ENCODE data around the gene CRKL. TPM values are rescaled to one million over a fixed set of nuclear protein-coding genes. Genes with fewer than 3 reads are reported as not detected.

Gene CRKL
- total RNA-seq (2014; rRNA removed; shearing (Covaris generic)) (39.8 and 42.5 TPM in 2 replicates), polyA plus RNA-seq (2016; fragmentation: Nextera tagmentation; extraction: Ambion mirVana) (26.7 and 27.1 TPM in 2 replicates)

GRCh38 chr22:20916916-20917810, at the start of gene CRKL:
Gene CRKL, plus strand, starts transcription at chr22:20917407. Its CDS starts 528 bp downstream, at chr22:20917935.
- Histone ChIP-seq H3K9ac (peak within 1 kb of the TSS; percentile 88), H3K36me3 (ENCODE audit: low read depth) (no peaks in the 10 kb centered on the region), H3K4me2 (ENCODE audit: unreplicated experiment) (peak within 1 kb of the TSS; percentile 99), H3F3A (ENCODE audit: insufficient read depth) (peaks cover 20% of the 10 kb centered on the region; the same call in 1 of the 2 replicates), H3K9me2 (ENCODE audit: insufficient read depth) (no peaks in the 10 kb centered on the region), H3K27ac (peak within 1 kb of the TSS; percentile 72), H3K79me2 (ENCODE audit: insufficient read depth) (peaks cover 49% of the 10 kb centered on the region), H3K4me1 (ENCODE audit: insufficient read depth) (peaks cover 12% of the 10 kb centered on the region), H3K9me3 (ENCODE audit: low read depth) (no peaks in the 10 kb centered on the region), H4K20me1 (ENCODE audit: insufficient read depth) (peaks cover 16% of the 10 kb centered on the region), H3K4me3 (peak within 1 kb of the TSS; percentile 96), H2AFZ (peak within 1 kb of the TSS; percentile 98), H3K27me3 (replicated peaks; ENCODE audit: insufficient read depth) (no peaks in the 10 kb centered on the region)
- TF ChIP-seq EZH2phosphoT487 (IDR thresholded peaks at IDR 0.05; ENCODE audit: insufficient read depth, low read depth) = no peak
- no peak for TF ChIP-seq EZH2 (IDR thresholded peaks at IDR 0.05; ENCODE audit: insufficient read depth, poor library complexity, severe bottlenecking)
- 1% methylated on average over 52 to 84 of the region's 92 CpGs for WGBS, 2 experiments (ENCODE audit: low coverage in 1 of 2, low lambda C conversion rate in 2 of 2, missing lambda C conversion rate in 2 of 2)
- in situ Hi-C loops (cut with MboI) = no loop called here
- peak; percentile 99 for DNase-seq

GRCh38 chr22:20868025-20868962, 48.9 kb upstream of the CRKL start:
- peak overlapping the region; percentile 31; the same call in 1 of the 2 replicates for H3K9ac ChIP-seq
- in situ Hi-C loops (cut with MboI) = no loop called here
- H3K9me2 ChIP-seq (ENCODE audit: insufficient read depth) = no peaks in the 10 kb centered on the region
- H3F3A ChIP-seq (ENCODE audit: insufficient read depth) = no peaks in the 10 kb centered on the region
- no peak overlapping the region for H3K27ac ChIP-seq
- H3K4me2 ChIP-seq (ENCODE audit: unreplicated experiment) = no peak overlapping the region
- 64 to 70% methylated on average over 7 of the region's 7 CpGs for WGBS, 2 experiments (ENCODE audit: low coverage in 1 of 2, low lambda C conversion rate in 2 of 2, missing lambda C conversion rate in 2 of 2)
- no peaks in the 10 kb centered on the region for H3K27me3 ChIP-seq (replicated peaks; ENCODE audit: insufficient read depth)
- no peak for DNase-seq
- no peak overlapping the region for H2AFZ ChIP-seq
- no peaks in the 10 kb centered on the region for H4K20me1 ChIP-seq (ENCODE audit: insufficient read depth)
- peaks cover 44% of the 10 kb centered on the region for H3K79me2 ChIP-seq (ENCODE audit: insufficient read depth)
- H3K9me3 ChIP-seq (ENCODE audit: low read depth) = no peaks in the 10 kb centered on the region
- peaks cover 4% of the 10 kb centered on the region; the same call in 1 of the 2 replicates for H3K36me3 ChIP-seq (ENCODE audit: low read depth)
- TF ChIP-seq EZH2phosphoT487 (IDR thresholded peaks at IDR 0.05; ENCODE audit: insufficient read depth, low read depth) (no peak), EZH2 (IDR thresholded peaks at IDR 0.05; ENCODE audit: insufficient read depth, poor library complexity, severe bottlenecking) (no peak)
- H3K4me3 ChIP-seq = no peak overlapping the region
- H3K4me1 ChIP-seq (ENCODE audit: insufficient read depth) = 0 out of 2 replicates have a peak, but pooled peaks cover 7% of the 10 kb centered on the region

GRCh38 chr22:20869234-20869633, 48.0 kb upstream of the CRKL start:
- TF ChIP-seq EZH2 (IDR thresholded peaks at IDR 0.05; ENCODE audit: insufficient read depth, poor library complexity, severe bottlenecking) (no peak), EZH2phosphoT487 (IDR thresholded peaks at IDR 0.05; ENCODE audit: insufficient read depth, low read depth) (no peak)

GRCh38 chr22:20873214-20873613, 44.0 kb upstream of the CRKL start:
- WGBS, 2 experiments (ENCODE audit: low coverage in 1 of 2, low lambda C conversion rate in 2 of 2, missing lambda C conversion rate in 2 of 2) = 97% methylated on average over 3 of the region's 3 CpGs
- Histone ChIP-seq H3K4me1 (ENCODE audit: insufficient read depth) (no peaks in the 10 kb centered on the region), H3K9ac (no peak overlapping the region), H3K27ac (no peak overlapping the region), H3K79me2 (ENCODE audit: insufficient read depth) (peaks cover 6% of the 10 kb centered on the region; the same call in 1 of the 2 replicates), H4K20me1 (ENCODE audit: insufficient read depth) (no peaks in the 10 kb centered on the region), H3F3A (ENCODE audit: insufficient read depth) (no peaks in the 10 kb centered on the region), H3K4me2 (ENCODE audit: unreplicated experiment) (no peak overlapping the region), H3K4me3 (no peak overlapping the region), H3K36me3 (ENCODE audit: low read depth) (peaks cover 4% of the 10 kb centered on the region; the same call in 1 of the 2 replicates), H2AFZ (no peak overlapping the region), H3K9me2 (ENCODE audit: insufficient read depth) (no peaks in the 10 kb centered on the region), H3K27me3 (replicated peaks; ENCODE audit: insufficient read depth) (no peaks in the 10 kb centered on the region), H3K9me3 (ENCODE audit: low read depth) (no peaks in the 10 kb centered on the region)
- in situ Hi-C loops (cut with MboI) = no loop called here
- no peak for TF ChIP-seq EZH2 (IDR thresholded peaks at IDR 0.05; ENCODE audit: insufficient read depth, poor library complexity, severe bottlenecking)
- no peak for TF ChIP-seq EZH2phosphoT487 (IDR thresholded peaks at IDR 0.05; ENCODE audit: insufficient read depth, low read depth)
- no peak for DNase-seq

More at GRCh38 chr22:20869234-20869633, 48.0 kb upstream of the CRKL start:
- Histone ChIP-seq H4K20me1 (ENCODE audit: insufficient read depth) (no peaks in the 10 kb centered on the region), H3K4me1 (ENCODE audit: insufficient read depth) (0 out of 2 replicates have a peak, but pooled peaks cover 7% of the 10 kb centered on the region), H3K9me3 (ENCODE audit: low read depth) (no peaks in the 10 kb centered on the region), H3K36me3 (ENCODE audit: low read depth) (peaks cover 4% of the 10 kb centered on the region; the same call in 1 of the 2 replicates), H3K9me2 (ENCODE audit: insufficient read depth) (no peaks in the 10 kb centered on the region), H3K9ac (no peak overlapping the region), H3K79me2 (ENCODE audit: insufficient read depth) (peaks cover 35% of the 10 kb centered on the region), H3K27ac (no peak overlapping the region), H3K4me2 (ENCODE audit: unreplicated experiment) (no peak overlapping the region), H3K4me3 (no peak overlapping the region), H3K27me3 (replicated peaks; ENCODE audit: insufficient read depth) (no peaks in the 10 kb centered on the region), H2AFZ (no peak overlapping the region), H3F3A (ENCODE audit: insufficient read depth) (no peaks in the 10 kb centered on the region)
- WGBS, 2 experiments (ENCODE audit: low coverage in 1 of 2, low lambda C conversion rate in 2 of 2, missing lambda C conversion rate in 2 of 2) = 93 to 100% methylated on average over 2 of the region's 2 CpGs
- in situ Hi-C loops (cut with MboI) = no loop called here
- no peak for DNase-seq
